ES-I3 (cell line): Measurements from ENCODE around the gene ACVR1.

Experiments used
- H3K36me3 ChIP-seq: 2 replicates; pipeline ENCODE4 v1.6.1; 2013; ENCODE audit warnings: mild to moderate bottlenecking, low read length, control low read depth, moderate library complexity; ENCODE audit not compliant: insufficient read depth
- H3K4me1 ChIP-seq: 2 replicates; pipeline ENCODE4 v1.6.1; 2013; ENCODE audit warnings: mild to moderate bottlenecking, control low read depth, low read length; ENCODE audit not compliant: insufficient read depth
- H3K9ac ChIP-seq: 2 replicates; pipeline ENCODE4 v1.6.1; 2013; ENCODE audit warnings: low read depth, mild to moderate bottlenecking, low read length, moderate library complexity
- H3K9me3 ChIP-seq: 2 replicates; pipeline ENCODE4 v1.6.1; 2013; ENCODE audit warnings: mild to moderate bottlenecking, low read length, moderate library complexity; ENCODE audit not compliant: control insufficient read depth, insufficient read depth

ACVR1 gene

GRCh38 chr2:157818227-157818626 is 57.9 kb downstream of the ACVR1 start:
- Histone ChIP-seq H3K9ac (no peak overlapping the region), H3K4me1 (no peaks in the 10 kb centered on the region), H3K36me3 (no peaks in the 10 kb centered on the region; the same call in 1 of the 2 replicates), H3K9me3 (no peaks in the 10 kb centered on the region)

DNA sequence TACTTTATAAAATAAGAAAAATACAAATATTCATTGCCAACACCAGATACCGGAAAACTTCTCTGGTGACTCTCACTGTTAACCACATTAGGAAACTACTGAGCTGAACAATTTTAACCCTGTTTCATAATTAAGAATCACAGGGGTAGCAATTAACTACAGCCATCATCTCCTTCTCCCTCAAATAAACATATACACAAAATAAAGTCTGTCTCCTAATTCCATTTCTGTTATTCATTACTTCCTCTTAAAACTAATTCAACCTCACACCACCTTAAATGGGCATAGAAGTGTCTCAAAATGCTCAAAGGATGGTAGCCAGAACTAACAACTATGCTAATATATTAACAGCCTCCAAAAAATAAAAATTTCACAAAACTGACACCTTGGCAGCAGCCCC is 60.7 kb downstream of the ACVR1 start:
- no peak overlapping the region for H3K9ac ChIP-seq

GRCh38 chr2:157813467-157813866 is 62.7 kb downstream of the ACVR1 start:
- Histone ChIP-seq H3K9ac (no peak overlapping the region), H3K36me3 (no peaks in the 10 kb centered on the region; the same call in 1 of the 2 replicates), H3K9me3 (no peaks in the 10 kb centered on the region; the same call in 1 of the 2 replicates), H3K4me1 (no peaks in the 10 kb centered on the region)

More for the DNA sequence above, 60.7 kb downstream of the ACVR1 start:
- Histone ChIP-seq H3K9me3 (no peaks in the 10 kb centered on the region), H3K4me1 (no peaks in the 10 kb centered on the region), H3K36me3 (no peaks in the 10 kb centered on the region; the same call in 1 of the 2 replicates)

GRCh38 chr2:157810037-157810436 is 66.1 kb downstream of the ACVR1 start:
- Histone ChIP-seq H3K9me3 (no peaks in the 10 kb centered on the region; the same call in 1 of the 2 replicates), H3K9ac (no peak overlapping the region), H3K4me1 (no peaks in the 10 kb centered on the region), H3K36me3 (no peaks in the 10 kb centered on the region)

- Histone ChIP-seq H3K9ac (no peak overlapping the region), H3K36me3 (no peaks in the 10 kb centered on the region), H3K9me3 (no peaks in the 10 kb centered on the region; the same call in 1 of the 2 replicates), H3K4me1 (no peaks in the 10 kb centered on the region)
Observed at GRCh38 chr2:157809212-157809611, 66.9 kb downstream of the ACVR1 start.

GRCh38 chr2:157808421-157808820 is 67.7 kb downstream of the ACVR1 start:
- H3K4me1 ChIP-seq: no peaks in the 10 kb centered on the region
- H3K9me3 ChIP-seq: no peaks in the 10 kb centered on the region; the same call in 1 of the 2 replicates
- H3K9ac ChIP-seq: no peak overlapping the region
- no peaks in the 10 kb centered on the region for H3K36me3 ChIP-seq

GRCh38 chr2:157806426-157807077 is 69.6 kb downstream of the ACVR1 start:
- no peaks in the 10 kb centered on the region for H3K4me1 ChIP-seq
- H3K36me3 ChIP-seq: no peaks in the 10 kb centered on the region
- H3K9ac ChIP-seq: no peak overlapping the region
- H3K9me3 ChIP-seq: no peaks in the 10 kb centered on the region; the same call in 1 of the 2 replicates

GRCh38 chr2:157805519-157805918 is 70.6 kb downstream of the ACVR1 start:
- Histone ChIP-seq H3K9me3 (no peaks in the 10 kb centered on the region; the same call in 1 of the 2 replicates), H3K9ac (no peak overlapping the region), H3K36me3 (no peaks in the 10 kb centered on the region), H3K4me1 (no peaks in the 10 kb centered on the region)

DNA sequence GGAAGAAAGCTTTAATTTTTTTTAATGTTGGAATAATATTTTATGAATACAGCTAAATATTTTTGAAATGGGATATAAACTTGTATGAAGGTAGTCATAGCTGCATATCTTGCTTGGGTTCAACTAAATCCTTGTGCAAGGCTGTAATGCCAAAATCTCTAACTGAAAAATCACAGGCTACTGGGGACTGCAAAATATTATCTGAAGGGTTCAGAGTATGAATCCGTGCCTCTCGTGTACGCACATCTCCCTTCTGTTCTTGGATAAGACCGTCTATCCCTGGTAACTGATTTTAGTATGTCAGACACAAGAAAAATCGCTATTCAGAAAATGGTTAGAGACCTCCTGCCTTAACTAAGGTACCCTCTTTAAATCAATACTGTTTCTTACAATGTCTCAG is 71.8 kb downstream of the ACVR1 start:
- Histone ChIP-seq H3K9ac (no peak overlapping the region), H3K9me3 (no peaks in the 10 kb centered on the region; the same call in 1 of the 2 replicates), H3K36me3 (no peaks in the 10 kb centered on the region), H3K4me1 (no peaks in the 10 kb centered on the region)

DNA sequence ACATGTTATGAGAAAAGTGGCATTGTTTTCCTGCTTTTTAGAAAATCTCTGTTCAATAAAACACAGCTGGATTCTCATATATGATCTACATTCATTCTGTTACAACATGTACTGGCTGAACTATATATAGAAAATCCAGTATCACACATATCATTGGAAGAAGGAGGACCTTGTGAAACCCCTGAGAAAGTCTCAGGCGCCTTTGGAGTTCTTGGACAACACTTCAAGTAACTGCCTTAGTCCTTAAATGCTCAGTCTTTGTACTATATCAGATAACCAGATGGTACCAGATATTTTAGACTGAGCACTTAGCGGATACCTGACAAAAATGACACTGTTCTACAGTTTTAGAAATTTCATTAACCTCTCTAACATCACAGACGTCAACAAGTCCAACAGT is 72.2 kb downstream of the ACVR1 start:
- no peak overlapping the region for H3K9ac ChIP-seq
- no peaks in the 10 kb centered on the region; the same call in 1 of the 2 replicates for H3K9me3 ChIP-seq
- H3K36me3 ChIP-seq: no peaks in the 10 kb centered on the region
- H3K4me1 ChIP-seq: no peaks in the 10 kb centered on the region

- no peaks in the 10 kb centered on the region; the same call in 1 of the 2 replicates for H3K9me3 ChIP-seq
- no peaks in the 10 kb centered on the region for H3K4me1 ChIP-seq
- no peaks in the 10 kb centered on the region for H3K36me3 ChIP-seq
- H3K9ac ChIP-seq: no peak overlapping the region
Observed at GRCh38 chr2:157803476-157803875, 72.7 kb downstream of the ACVR1 start.

DNA sequence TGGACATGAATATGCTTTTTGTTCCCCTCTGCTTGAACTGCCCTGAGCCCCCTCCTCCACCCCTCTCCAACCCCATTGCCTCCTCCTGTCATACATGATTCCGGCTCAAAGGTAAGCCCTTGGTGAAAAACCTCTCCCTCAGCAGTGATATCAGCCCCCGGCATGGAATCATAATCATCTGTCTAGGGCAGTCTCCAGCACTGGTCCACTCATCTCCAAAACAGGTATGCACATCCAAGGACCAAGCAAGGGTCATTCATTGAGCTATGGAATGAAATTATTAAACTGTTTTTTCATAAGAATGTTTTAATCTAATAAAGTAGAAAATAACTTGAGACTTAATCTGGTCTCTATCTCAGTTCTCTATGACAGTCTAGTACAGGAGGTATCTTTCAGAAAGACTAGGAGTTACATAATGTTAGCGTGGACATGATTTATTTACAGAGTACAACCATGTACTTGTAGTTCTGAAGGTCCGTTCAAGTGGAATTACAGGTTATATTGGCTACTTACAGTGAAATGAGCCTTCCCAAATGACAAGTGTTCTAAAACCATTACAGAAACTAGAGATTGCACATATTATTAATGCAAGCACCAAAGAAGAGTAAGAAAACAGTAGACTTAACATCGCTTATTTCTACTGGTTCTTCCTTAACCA is 75.2 kb downstream of the ACVR1 start:
- H3K9me3 ChIP-seq: no peaks in the 10 kb centered on the region
- no peaks in the 10 kb centered on the region for H3K36me3 ChIP-seq
- H3K4me1 ChIP-seq: no peaks in the 10 kb centered on the region
- H3K9ac ChIP-seq: no peak overlapping the region

- H3K9me3 ChIP-seq: no peaks in the 10 kb centered on the region
- no peaks in the 10 kb centered on the region for H3K36me3 ChIP-seq
- H3K4me1 ChIP-seq: no peaks in the 10 kb centered on the region
- H3K9ac ChIP-seq: no peak overlapping the region
Observed at GRCh38 chr2:157793053-157793612, 83.0 kb downstream of the ACVR1 start.

DNA sequence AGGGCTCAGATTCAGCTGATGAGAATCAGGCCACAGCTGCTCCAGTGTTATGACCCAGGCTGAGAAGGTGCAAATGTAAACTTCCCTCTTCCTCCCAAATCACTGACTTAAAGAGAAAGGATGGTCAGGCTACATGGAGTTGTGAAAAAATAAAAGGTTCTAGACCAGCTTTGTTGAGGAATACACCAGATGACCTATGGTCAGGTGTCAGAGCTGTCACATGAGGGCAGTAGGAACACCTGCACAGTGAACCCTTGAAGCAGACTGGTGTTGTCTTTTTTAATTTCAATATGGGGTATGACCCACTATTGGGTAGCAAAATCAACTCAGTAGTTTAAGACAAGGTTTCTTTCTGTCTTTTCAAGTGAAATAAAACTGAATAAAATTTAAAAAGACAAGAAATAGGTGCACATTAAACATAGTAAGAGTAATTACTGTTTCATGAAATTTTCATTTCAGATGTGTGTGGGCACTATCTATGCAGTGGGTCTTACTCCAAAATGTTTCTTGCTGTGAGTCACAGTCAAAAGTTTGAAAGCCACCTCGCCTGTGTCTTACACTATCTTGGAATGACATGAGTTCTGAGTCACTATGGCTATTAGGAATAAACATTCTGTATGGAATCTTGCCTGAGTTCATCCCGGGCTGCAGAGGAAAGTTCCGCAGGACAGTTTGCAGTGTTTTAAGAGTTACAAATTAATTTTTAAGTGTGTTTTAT is 83.6 kb downstream of the ACVR1 start:
- Histone ChIP-seq H3K9me3 (no peaks in the 10 kb centered on the region), H3K4me1 (peaks cover 5% of the 10 kb centered on the region), H3K36me3 (no peaks in the 10 kb centered on the region), H3K9ac (no peak overlapping the region)
